Natural killer cell (primary cell): ENCODE measurements around the gene ZNRF4. TPM values are rescaled to one million over a fixed set of nuclear protein-coding genes. Genes with fewer than 3 reads are reported as not detected.

Experiments
- ATAC-seq, 3 donors: fragments of 150-1000 bp in 2 of 3; fragments of 200-7000 bp in 1 of 3; cut with Tn5 transposase; 1 replicate in 1 of 3; 2 replicates in 2 of 3; pipeline ENCODE4 v1.10.0; 2021; ENCODE audit warnings: mild to moderate bottlenecking in 2 of 3, moderate library complexity in 2 of 3
- DNase-seq, 2 donors: peaks; one replicate each; pipeline versions ENCODE4 v3.0.0 to v3.0.0-alpha.2; 2013 to 2021; ENCODE audit warnings: mixed read lengths in 1 of 2
- H3K27ac ChIP-seq: one replicate; pipeline ENCODE4 v1.5.1; 2013; ENCODE audit warnings: mild to moderate bottlenecking, low read length
- H3K27me3 ChIP-seq: one replicate; pipeline ENCODE4 v1.6.1; 2013; ENCODE audit warnings: low read length; ENCODE audit not compliant: control insufficient read depth, insufficient read depth
- H3K36me3 ChIP-seq: one replicate; pipeline ENCODE4 v1.6.1; 2013; ENCODE audit warnings: low read length; ENCODE audit not compliant: control insufficient read depth, insufficient read depth
- H3K4me1 ChIP-seq: one replicate; pipeline ENCODE4 v1.6.1; 2013; ENCODE audit warnings: low read length; ENCODE audit not compliant: control insufficient read depth, insufficient read depth
- H3K4me3 ChIP-seq: one replicate; pipeline ENCODE4 v1.5.1; 2013; ENCODE audit warnings: low read length
- H3K9me3 ChIP-seq: one replicate; pipeline ENCODE4 v1.6.1; 2013; ENCODE audit warnings: low read length; ENCODE audit not compliant: control insufficient read depth, insufficient read depth
- H3K27ac Mint-ChIP-seq, 2 donors: one replicate each; pipeline ENCODE4 v1.8.0; 2022; ENCODE audit warnings: mild to moderate bottlenecking in 2 of 2, mixed read lengths in 2 of 2, moderate library complexity in 1 of 2
- H3K27me3 Mint-ChIP-seq, 2 donors: one replicate each; pipeline ENCODE4 v1.8.0; 2022; ENCODE audit warnings: low read depth in 2 of 2, mixed read lengths in 2 of 2
- H3K36me3 Mint-ChIP-seq: one replicate; pipeline ENCODE4 v1.8.0; 2022; ENCODE audit warnings: mixed read lengths
- H3K4me1 Mint-ChIP-seq, 2 donors: one replicate each; pipeline ENCODE4 v1.8.0; 2022; ENCODE audit warnings: mixed read lengths in 2 of 2
- H3K4me3 Mint-ChIP-seq: one replicate; pipeline ENCODE4 v1.8.0; 2022; ENCODE audit warnings: mild to moderate bottlenecking, moderate library complexity, mixed read lengths
- H3K9me3 Mint-ChIP-seq, 2 donors: one replicate each; pipeline ENCODE4 v1.8.0; 2022; ENCODE audit warnings: mixed read lengths in 2 of 2
- CTCF ChIP-seq: fragments of 200-600 bp; IDR thresholded peaks from one replicate; pipeline ENCODE4 v1.8.0; 2022; ENCODE audit warnings: antibody characterized with exemption
- WGBS: methylation state at CpG from one replicate; pipeline ENCODE4 v1.1.7; 2013; ENCODE audit warnings: missing lambda C conversion rate; ENCODE audit not compliant: insufficient coverage; 5-methylcytosine and 5-hydroxymethylcytosine counted together
- intact Hi-C: fragments of 100-400 bp; cut with micrococcal nuclease; formaldehyde crosslinking; loops from one replicate; pipeline ENCODE4 v1.14.2; 2022
- total RNA-seq, 4 donors: library from RNA; stranded (reverse); fragments of 120-200 nt in 1 of 4; gene quantifications; one replicate each; pipeline versions ENCODE4 v1.2.3 to v1.2.4, GENCODE V29; 2013 to 2022

Gene ZNRF4
- total RNA-seq, 3 donors from 2014 or later (not counting 1 experiment from before 2014, with no cell fraction given), result not detected

DNA sequence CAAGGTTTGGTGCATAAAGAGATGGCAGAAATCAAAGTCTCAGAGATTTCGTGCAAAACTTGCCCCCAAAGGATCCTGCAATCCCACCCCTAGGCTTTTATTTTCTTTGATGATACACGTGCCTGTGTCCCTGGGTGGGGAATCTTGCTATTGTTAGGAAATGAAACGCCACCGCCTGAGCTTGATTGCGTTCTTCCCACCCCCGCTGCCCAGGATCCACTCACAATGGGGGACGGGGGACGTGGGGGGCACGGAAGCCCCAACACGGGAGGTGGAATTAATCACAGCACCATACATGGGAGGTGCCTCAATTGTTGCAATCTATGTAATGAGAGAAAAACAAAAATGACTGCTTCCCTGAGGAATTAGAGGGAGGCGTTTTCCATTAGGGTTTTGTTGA, 39.6 kb downstream of the ZNRF4 start:
- no peaks in the 10 kb centered on the region for H3K4me1 ChIP-seq
- no peaks in the 10 kb centered on the region for H3K36me3 ChIP-seq
- peaks cover 10% of the 10 kb centered on the region for H3K27me3 ChIP-seq
- H3K9me3 ChIP-seq, result peaks cover 6% of the 10 kb centered on the region
- TF ChIP-seq CTCF, result no peak
- H3K4me3 Mint-ChIP-seq, result no peak overlapping the region
- H3K27ac ChIP-seq, result no peak overlapping the region
- intact Hi-C loops, result no loop called here
- no peak overlapping the region for H3K27ac Mint-ChIP-seq
- H3K36me3 Mint-ChIP-seq, result no peaks in the 10 kb centered on the region
- no peak overlapping the region for H3K4me3 ChIP-seq
- WGBS, result 49% methylated on average over 11 of the region's 11 CpGs
- DNase-seq (no peak), ATAC-seq (no peak)
- no peaks in the 10 kb centered on the region for H3K4me1 Mint-ChIP-seq
- peaks cover 25 to 52% of the 10 kb centered on the region in 2 donors for H3K27me3 Mint-ChIP-seq
- H3K9me3 Mint-ChIP-seq, result no peaks in the 10 kb centered on the region

DNA sequence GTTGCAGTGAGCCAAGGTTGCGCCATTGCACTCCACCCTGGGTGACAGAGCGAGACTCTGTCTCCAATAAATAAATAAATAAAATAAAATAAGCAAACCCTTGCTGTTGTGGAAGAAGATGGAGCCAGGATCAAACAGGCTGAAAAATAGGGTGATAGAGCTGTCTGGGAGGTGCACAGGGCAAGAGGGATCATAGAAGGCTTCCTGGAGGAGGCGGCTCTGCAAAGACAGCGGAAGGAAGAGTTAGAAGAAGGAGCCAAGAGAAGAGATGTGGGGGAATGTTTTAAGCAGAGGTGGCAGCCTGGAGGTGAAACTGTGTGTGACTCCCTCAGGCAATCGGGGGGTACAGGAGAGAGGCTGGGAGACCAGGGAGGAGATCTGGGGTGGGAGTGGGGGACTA, 40.6 kb downstream of the ZNRF4 start:
- Mint-ChIP-seq H3K4me3 (no peak overlapping the region), H3K27ac (no peak overlapping the region), H3K4me1 (no peaks in the 10 kb centered on the region), H3K27me3 (peaks cover 21 to 42% of the 10 kb centered on the region in 2 donors), H3K36me3 (no peaks in the 10 kb centered on the region), H3K9me3 (no peaks in the 10 kb centered on the region)
- WGBS, result 91% methylated on average over 3 of the region's 5 CpGs
- intact Hi-C loops, result no loop called here
- Histone ChIP-seq H3K27ac (no peak overlapping the region), H3K27me3 (peaks cover 10% of the 10 kb centered on the region), H3K36me3 (no peaks in the 10 kb centered on the region), H3K9me3 (peaks cover 6% of the 10 kb centered on the region), H3K4me3 (no peak overlapping the region), H3K4me1 (no peaks in the 10 kb centered on the region)
- no peak for ATAC-seq
- no peak for TF ChIP-seq CTCF
- DNase-seq, result no peak

GRCh38 chr19:5497297-5497696, 42.1 kb downstream of the ZNRF4 start:
- no peak for TF ChIP-seq CTCF
- intact Hi-C loops, result no loop called here
- Histone ChIP-seq H3K4me3 (no peak overlapping the region), H3K27ac (no peak overlapping the region), H3K36me3 (no peaks in the 10 kb centered on the region), H3K9me3 (peaks cover 6% of the 10 kb centered on the region), H3K27me3 (peaks cover 9% of the 10 kb centered on the region), H3K4me1 (no peaks in the 10 kb centered on the region)
- no peak for DNase-seq
- WGBS, result 80% methylated on average over 5 of the region's 5 CpGs
- Mint-ChIP-seq H3K27ac (no peak overlapping the region), H3K27me3 (peaks cover 21 to 40% of the 10 kb centered on the region in 2 donors), H3K9me3 (peaks cover 3 to 4% of the 10 kb centered on the region in 2 donors), H3K4me3 (no peak overlapping the region), H3K4me1 (no peaks in the 10 kb centered on the region), H3K36me3 (no peaks in the 10 kb centered on the region)
- no peak for ATAC-seq

DNA sequence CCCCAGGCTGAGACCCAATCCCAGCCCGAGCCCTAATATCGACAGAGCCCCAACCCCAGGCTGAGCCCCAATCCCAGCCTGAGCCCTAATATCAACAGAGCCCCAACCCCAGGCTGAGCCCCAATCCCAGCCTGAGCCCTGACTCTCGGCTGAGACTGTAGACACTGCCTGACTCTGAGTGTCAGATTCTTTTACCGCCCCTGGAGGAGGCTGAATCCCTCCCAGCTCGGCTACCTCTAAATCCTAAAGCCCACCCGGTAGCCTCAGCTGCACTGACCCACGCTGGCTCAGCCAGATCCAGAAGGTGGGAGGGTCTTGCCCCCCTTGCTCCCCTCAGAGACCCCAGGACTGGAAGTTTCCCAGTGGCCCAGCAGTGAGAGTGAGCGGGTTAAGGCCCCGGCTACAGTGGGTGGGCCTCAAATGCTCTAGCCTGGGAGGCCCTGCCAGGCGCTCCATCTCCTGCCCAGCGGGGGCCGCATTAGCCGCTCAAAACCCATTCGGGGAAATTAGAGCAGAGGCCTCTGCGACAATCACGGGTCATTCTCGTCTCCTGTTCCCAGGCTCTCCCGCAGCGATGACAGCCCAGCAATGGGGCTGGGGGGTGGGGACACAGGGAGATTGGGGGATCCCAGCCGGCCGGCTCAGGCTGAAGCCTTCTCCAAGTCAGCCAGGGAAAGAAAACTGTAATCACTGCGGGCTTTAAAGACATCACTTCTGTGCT, 43.8 kb downstream of the ZNRF4 start:
- Histone ChIP-seq H3K4me1 (no peaks in the 10 kb centered on the region), H3K4me3 (no peak overlapping the region), H3K9me3 (peaks cover 14% of the 10 kb centered on the region), H3K27me3 (peaks cover 2% of the 10 kb centered on the region), H3K36me3 (no peaks in the 10 kb centered on the region), H3K27ac (no peak overlapping the region)
- Mint-ChIP-seq H3K4me1 (no peaks in the 10 kb centered on the region), H3K9me3 (peaks cover 8 to 9% of the 10 kb centered on the region in 2 donors), H3K27ac (no peak overlapping the region), H3K27me3 (peaks cover 17 to 32% of the 10 kb centered on the region in 2 donors), H3K36me3 (peaks cover 7% of the 10 kb centered on the region), H3K4me3 (no peak overlapping the region)
- DNase-seq, result no peak
- no peak for ATAC-seq
- WGBS, result 30% methylated on average over 22 of the region's 22 CpGs
- no peak for TF ChIP-seq CTCF
- intact Hi-C loops, result no loop called here
